Right lobe of liver (tissue), 4 donors: ENCODE measurements around the gene TMEM87B.

Experiments used
- POLR2A ChIP-seq: fragments of 450-650 bp; IDR thresholded peaks from one replicate; pipeline ENCODE4 v1.6.1; 2017; ENCODE audit warnings: antibody characterized with exemption, mild to moderate bottlenecking
- TF ChIP-seq, protein P1 (sequence below), 4 donors: fragments of 200-600 bp in 3 of 4; fragments of 450-650 bp in 1 of 4; IDR thresholded peaks; one replicate each; pipeline versions ENCODE4 v1.5.1 to v1.8.0; 2016 to 2022; ENCODE audit warnings: antibody characterized with exemption in 4 of 4, mild to moderate bottlenecking in 2 of 4
- donor health status: DM: no; HTN: no; CAD: no.
- donor health status: DM: no; HTN: no; CAD: no.
- donor health status: DM: no; HTN: yes; CAD: no.

GRCh38 chr2:112032689-112033465 is 22.2 kb upstream of the TMEM87B start:
- TF ChIP-seq, protein P1, sequence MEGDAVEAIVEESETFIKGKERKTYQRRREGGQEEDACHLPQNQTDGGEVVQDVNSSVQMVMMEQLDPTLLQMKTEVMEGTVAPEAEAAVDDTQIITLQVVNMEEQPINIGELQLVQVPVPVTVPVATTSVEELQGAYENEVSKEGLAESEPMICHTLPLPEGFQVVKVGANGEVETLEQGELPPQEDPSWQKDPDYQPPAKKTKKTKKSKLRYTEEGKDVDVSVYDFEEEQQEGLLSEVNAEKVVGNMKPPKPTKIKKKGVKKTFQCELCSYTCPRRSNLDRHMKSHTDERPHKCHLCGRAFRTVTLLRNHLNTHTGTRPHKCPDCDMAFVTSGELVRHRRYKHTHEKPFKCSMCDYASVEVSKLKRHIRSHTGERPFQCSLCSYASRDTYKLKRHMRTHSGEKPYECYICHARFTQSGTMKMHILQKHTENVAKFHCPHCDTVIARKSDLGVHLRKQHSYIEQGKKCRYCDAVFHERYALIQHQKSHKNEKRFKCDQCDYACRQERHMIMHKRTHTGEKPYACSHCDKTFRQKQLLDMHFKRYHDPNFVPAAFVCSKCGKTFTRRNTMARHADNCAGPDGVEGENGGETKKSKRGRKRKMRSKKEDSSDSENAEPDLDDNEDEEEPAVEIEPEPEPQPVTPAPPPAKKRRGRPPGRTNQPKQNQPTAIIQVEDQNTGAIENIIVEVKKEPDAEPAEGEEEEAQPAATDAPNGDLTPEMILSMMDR (IDR thresholded peaks at IDR 0.05): no peak
- TF ChIP-seq POLR2A: no peak
